ENCODE measurements around the gene IGHMBP2.

IGHMBP2 gene

DNA sequence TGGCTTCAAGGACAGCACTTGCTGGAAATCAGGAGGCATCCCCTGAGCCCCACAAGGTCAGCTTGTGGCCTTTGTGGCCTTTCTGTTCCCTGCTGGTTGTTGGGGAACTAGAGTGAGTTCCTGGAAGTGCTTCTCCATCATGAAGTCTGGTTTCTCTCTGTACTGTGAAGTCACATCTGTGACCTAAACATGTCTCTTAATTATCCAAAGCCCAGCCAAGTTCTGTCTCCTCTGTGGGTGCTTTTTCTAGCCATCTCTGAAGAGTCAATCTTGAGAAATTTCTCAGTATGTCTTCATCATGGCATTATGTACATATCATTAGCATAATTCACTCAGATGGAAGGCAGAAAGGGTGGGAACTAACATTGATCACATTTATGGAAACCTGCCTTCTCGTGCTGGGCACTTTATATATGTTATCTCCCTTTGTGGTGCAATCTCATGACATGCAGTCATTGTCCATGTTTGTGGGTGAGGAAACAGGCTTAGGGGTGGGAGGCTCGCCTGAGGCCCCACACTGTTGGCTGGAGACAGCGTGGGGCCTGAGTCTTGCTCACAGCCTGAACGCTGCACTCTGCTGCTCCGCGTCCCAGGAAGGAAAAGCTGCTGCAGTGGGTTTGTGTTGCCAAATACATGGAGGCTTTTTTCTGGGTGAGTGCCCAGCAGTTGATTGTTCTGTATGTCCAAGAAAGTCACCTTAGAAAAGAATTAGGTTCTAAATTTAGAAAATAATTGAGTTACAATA lies 24.6 kb downstream of the IGHMBP2 start:
- no peak for ATAC-seq

DNA sequence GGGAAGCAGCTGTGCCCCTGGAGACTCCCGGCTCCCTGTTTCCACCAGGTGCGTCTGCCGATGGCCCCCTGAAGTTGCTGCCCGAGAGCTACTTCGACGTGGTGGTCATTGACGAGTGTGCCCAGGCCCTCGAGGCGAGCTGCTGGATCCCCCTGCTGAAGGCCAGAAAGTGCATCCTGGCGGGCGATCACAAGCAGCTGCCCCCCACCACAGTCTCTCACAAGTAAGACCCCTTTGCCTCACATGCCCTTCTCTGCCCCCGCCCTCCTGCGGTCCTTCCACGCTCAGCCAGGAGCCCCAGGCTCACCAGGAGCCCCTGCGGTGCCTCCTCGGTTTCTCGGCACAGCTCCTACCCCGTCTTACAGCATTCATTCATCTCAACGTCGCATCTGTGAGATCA lies 25.4 kb downstream of the IGHMBP2 start:
- ATAC-seq, result no peak

DNA sequence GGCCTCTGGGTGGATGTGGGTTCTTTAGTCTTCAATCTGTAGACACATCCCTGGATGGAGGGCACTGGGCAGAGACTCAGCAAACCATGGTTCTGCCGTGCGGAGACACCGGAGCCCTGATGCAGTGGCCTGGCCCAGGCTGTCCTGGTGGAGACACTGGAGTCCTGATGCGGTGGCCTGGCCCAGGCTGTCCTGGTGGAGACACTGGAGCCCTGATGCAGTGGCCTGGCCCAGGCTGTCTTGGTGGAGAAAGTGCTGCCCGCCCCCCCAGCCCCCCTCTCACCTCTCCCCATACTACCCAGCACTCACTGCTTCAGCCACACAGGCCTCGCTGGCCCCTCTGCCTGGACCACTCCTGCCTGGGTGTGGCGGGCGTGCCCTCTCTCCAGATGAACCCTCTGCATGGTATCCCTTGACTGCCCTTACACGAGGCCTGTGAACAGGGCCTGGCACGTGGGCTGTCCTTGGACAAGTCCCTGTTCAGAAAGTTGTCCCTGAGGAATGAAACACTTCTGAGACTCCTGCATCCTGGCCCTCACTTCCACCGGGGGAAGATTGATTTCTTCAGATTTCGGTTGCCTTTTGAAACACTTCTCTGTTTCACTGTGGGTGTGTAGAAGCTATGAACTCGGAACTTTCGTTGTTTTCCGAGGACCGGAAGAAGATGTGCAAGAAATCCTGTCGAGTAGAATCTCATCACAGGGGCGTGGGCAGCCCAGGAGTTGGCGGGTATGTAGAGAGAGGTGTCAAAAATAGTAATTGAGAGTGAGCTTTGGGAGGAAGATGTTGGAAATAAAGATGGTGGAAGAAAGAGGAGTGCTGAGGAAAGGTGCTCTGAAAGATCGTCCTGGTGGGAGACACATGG lies 26.2 kb downstream of the IGHMBP2 start:
- ATAC-seq, result no peak

DNA sequence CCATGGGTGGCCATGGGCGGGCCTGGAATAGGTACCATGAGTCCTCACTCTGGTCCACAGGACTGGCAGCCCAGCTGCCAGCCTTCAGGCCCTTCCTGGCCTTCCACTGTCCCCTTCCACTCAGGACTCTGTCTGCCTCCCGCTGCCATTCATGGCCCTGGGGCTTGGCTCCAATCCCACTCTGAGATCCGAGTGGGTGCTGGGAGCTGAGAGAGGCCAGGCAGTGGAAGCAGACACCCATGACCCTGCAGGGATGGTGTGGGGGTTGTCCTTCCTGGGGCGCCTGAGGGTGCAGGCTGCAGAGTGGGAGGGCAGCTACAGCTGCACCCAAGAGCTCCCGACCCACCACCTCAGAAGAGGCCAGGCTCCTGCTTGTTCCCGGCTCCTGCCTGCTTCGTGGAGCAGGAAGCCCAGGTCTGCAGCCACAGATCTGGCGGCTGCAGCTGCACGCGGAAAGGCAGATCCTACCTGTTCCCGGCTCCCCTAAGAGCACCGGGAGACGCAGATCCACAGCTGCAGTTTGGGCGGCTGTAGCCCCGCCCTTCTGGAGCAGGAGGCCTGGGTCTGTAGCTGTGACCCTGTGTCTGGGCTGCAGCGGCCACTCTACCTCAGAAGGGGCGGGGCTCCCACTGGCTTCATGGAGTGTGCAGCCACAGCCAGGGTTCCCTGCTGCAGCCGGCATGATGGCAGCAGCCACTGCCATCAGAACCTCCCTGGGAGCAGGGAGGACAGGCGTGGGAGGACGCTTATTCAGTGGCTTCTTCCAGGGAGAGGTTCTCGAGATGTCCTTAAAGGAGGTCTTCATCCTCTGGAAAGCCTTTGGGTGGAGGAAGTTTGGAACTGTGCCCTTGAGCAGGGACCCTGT lies 27.5 kb downstream of the IGHMBP2 start:
- no peak for ATAC-seq

DNA sequence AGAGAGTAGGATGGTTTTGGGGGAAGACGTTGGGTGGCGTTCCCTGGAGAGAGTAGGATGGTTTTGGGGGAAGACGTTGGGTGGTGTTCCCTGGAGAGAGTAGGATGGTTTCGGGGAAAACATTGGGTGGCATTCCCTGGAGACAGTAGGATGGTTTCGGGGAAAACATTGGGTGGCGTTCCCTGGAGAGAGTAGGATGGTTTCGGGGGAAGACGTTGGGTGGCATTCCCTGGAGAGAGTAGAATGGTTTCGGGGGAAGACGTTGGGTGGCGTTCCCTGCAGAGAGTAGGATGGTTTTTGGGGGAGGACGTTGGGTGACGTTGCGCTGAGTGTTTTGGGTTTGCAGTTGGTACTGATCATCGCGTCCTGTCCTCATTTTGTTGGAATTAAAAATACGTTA lies 28.2 kb downstream of the IGHMBP2 start:
- no peak for ATAC-seq

DNA sequence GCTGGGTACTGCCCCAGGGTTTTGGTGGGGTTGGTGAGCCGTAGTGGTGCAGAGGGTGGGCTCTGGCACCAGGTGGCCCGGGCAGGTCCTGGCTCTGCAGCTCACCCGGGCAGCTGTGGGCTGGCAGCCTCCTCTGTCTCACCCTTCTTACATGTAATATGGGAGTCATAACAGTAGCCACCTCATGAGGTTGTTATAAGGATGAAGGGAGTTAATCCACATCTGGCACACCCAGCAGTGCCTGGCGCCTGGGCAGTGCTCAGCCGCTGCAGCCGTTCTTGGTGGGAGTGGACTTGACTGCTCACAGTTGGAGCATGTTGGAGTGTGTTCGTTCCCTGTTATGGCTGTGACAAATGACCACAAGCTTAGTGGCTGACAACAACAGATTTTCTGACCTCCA lies 28.7 kb downstream of the IGHMBP2 start:
- no peak for ATAC-seq

DNA sequence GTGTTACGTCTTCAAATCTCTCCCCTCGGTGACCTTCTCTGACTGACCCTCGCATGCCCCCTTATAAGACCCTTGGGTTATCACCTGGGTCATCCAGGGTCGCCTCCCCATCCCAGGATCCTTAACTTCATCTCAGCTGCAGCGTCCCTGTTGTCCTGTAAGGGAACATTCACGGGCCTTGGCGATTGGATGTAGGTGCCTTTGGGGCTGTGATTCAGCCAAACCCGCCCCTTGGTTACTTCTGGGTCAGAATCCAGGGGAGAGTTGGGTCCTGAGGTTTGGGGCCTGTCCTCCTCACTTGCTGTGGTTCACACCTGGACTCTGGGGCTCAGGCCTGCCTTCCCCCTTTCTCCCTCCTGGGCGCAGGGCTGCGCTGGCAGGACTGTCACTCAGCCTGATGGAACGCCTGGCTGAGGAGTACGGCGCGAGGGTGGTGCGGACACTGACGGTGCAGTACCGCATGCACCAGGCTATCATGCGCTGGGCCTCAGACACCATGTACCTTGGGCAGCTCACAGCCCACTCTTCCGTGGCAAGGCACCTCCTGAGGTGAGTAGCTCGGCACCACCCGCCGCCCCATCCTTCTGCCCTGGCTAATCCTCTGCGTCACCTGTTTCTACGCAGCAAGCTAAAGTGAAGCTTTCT lies 29.4 kb downstream of the IGHMBP2 start:
- no peak for ATAC-seq

DNA sequence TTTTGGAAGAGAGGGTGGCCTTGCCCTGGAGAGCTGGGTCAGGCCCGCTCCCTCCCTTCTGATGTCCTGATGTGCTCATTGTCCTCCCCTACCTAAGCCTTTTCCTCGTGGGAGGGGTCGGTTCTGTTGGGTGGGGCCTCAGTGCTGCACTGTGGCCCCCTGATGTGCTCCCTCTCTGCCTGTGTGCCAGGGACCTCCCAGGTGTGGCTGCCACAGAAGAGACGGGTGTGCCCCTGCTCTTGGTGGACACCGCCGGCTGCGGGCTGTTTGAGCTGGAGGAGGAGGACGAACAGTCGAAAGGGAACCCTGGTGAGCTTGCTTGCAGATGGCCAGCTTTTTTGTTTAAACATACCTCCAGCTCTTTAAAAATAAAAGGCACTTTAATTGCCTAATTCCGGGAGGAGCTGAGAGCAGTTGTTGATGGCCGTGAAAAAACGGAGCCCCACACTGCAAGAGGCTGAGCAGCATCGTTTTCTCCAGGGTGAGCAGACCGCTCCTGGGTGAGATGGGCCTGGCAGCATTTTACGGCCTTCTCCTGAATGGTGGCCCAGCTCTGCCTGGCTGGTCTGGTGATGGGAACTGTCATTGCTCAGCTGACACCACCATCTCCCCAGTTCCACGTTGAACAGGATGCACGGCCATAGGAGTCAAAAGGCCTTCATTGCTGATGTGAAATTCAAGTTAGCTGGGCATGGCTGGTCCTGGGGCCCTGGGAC lies 30.1 kb downstream of the IGHMBP2 start:
- ATAC-seq, result no peak

DNA sequence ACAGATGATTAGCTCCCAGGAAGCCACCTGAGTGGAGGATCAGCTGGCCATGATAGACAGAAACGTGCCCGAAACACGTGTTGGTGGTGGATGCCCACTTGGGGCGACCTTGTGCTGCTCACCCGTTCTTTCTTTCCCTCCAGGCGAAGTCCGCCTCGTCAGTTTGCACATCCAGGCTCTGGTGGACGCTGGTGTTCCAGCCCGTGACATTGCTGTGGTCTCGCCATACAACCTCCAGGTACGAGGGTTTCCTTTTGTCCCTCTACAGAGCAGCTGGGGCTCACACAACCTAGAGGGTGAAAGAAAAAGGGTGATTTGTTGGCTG lies 30.6 kb downstream of the IGHMBP2 start:
- no peak for ATAC-seq

DNA sequence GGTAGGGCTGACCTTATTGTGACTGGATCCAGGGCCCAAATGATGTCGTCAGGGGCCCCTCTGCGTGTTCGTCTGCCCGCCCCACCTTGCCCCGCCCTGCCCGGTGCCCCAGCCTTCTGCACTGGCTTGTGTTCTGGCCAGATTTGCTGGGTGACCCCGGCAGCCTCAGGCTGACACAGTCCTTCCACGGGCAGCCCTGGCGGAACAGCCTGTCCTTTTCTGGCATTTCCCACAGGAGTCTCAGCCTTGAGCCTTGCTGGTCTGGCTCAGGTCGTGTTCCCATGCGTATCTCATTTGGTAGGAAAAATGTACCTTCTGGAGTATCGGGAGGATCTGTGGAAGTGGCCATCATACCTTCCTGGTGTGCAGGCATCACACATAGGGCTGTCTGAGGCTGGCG lies 31.0 kb downstream of the IGHMBP2 start:
- no peak for ATAC-seq

DNA sequence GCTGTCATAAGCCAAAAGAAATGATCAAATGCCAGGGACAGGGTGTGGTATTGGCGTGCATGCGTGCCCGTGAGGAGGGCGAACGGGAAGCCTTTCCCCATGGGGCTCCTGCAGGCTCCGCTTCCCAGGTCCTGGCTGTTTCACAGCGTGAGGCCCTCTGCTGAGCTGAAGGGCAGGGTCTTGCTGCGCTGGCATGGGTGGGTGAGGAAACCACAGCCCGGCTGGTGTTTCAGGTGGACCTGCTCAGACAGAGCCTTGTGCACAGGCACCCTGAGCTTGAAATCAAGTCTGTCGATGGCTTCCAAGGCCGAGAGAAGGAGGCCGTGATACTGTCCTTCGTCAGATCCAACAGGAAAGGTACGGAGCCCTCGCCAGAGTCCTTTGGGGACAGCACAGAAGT lies 31.4 kb downstream of the IGHMBP2 start:
- no peak for ATAC-seq

DNA sequence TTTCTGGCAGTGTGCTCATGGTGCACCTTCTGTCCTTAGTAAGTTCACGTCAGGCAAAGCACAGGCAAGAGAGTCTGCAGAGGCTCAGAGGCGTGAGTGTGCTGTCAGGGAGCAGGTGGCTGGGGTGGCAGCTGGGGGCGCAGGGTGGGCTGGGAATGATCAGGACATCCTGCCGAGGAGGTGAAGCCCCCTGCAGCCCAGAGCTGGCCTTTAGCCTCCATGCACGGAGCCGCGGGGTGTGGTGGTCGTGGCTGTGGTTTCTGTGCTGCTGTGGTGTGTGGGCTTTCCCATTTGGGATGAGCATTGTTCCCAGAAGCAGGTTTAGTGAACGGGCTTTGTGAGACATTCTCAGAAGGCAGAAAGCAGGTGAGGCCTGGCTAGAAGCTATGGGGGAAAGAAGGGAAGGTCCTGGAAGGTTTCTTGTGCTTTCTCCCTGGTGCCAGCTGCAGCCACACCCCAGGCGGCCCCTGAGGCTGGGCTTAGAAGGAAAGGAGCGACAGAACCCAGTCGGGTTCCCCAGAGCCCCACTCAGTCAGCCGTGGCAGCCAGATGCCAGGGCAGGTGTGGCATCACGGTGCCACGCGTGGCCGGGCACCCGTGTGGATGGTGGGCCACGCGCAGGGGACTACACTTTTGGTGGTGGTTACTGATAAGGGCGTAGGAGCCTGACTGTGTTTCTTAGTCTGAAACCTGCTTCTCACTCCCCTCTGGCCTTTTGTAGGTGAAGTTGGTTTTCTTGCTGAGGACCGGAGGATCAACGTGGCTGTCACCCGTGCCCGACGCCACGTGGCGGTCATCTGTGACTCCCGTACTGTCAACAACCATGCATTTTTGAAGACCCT lies 32.0 kb downstream of the IGHMBP2 start:
- no peak for ATAC-seq

DNA sequence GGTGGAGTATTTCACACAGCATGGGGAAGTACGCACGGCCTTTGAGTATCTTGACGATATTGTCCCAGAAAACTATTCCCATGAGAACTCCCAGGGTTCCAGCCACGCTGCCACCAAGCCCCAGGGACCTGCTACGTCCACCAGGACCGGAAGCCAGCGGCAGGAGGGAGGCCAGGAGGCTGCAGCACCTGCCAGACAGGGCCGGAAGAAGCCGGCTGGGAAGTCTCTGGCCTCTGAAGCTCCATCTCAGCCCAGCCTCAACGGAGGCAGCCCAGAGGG lies 32.6 kb downstream of the IGHMBP2 start:
- no peak for ATAC-seq

DNA sequence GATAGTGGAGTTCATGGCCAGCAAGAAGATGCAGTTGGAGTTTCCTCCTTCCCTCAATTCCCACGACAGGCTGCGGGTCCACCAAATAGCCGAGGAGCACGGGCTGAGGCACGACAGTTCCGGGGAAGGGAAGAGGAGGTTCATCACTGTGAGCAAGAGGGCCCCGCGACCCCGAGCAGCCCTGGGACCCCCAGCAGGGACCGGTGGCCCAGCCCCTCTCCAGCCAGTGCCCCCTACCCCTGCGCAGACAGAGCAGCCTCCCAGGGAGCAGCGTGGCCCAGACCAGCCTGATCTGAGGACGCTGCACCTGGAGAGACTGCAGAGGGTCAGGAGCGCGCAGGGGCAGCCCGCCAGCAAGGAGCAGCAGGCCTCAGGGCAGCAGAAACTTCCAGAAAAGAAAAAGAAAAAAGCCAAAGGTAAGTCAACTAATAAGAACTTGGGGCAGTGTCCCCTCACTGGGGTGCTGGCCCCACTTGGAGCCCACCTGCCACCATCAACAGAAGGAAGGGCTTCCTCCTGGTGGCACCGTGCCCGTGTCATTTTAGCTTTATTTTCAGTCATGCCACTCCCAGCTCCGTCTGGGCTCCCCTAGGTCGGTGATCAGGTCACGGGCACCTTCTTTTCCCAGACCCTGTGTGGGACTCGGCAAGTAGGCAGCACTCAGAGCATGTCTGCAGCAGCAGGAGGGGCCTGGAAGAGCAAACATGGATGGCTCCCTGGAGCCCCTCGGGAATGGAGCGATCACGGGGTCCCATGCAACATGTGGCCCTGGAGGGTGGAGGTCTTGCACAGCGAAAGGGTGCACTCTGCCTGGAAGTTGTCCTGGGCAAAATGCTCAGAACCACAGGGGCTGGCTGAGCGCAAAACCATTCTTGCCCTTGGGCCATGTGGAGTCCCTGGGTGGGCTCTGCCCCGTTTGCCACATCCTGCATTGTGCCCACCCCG lies 33.3 kb downstream of the IGHMBP2 start:
- ATAC-seq, result no peak

DNA sequence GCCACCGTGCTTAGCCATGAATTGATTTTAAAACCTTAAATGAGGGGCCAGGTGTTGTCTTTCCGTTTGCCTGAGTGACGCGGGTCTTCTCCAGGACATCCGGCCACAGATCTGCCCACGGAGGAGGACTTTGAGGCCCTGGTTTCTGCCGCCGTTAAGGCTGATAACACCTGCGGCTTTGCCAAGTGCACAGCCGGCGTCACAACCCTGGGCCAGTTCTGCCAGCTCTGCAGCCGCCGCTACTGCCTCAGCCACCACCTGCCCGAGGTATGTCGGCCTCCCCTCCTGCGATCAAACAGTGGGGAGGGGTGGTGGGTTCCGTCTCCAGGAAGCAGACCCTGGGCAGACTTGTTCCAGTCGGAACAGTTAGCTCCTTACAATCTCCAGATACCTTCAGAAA lies 34.4 kb downstream of the IGHMBP2 start:
- ATAC-seq, result no peak

DNA sequence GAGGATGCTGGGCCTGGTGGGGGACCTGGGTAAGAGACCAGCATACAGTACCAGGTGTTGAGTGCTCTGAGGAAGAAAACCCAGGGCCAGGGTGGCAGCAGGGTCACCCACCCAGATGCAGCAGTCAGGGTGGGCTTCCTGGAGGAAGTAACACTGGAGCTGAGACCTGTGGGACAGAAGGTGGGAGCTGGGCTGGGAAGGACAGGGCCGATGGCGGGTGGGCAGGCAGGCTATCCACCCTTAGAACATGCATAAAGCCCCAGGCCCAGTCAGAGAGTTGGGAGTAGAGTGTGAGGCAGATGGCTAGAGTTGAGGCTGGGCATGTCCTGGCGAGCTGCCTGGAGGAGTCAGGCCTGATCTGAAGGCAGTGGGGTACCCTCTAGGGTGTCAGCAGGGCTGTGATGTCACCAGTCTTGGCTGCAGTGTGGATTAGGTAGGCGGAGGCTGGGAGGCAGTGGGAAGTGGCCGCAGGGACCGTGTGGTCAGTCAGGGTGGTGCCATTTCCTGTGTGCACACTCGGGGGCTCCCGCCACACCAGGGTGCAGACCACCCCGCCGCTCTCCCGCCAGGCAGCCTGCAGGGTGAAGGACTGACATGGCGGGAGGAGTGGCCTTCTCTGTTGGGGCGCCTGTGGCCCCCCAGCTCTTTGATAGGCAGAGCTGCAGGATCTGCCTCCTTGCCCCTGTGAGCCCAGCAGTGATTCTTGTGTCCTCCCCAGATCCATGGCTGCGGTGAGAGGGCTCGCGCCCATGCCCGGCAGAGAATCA lies 35.3 kb downstream of the IGHMBP2 start:
- ATAC-seq, result no peak

DNA sequence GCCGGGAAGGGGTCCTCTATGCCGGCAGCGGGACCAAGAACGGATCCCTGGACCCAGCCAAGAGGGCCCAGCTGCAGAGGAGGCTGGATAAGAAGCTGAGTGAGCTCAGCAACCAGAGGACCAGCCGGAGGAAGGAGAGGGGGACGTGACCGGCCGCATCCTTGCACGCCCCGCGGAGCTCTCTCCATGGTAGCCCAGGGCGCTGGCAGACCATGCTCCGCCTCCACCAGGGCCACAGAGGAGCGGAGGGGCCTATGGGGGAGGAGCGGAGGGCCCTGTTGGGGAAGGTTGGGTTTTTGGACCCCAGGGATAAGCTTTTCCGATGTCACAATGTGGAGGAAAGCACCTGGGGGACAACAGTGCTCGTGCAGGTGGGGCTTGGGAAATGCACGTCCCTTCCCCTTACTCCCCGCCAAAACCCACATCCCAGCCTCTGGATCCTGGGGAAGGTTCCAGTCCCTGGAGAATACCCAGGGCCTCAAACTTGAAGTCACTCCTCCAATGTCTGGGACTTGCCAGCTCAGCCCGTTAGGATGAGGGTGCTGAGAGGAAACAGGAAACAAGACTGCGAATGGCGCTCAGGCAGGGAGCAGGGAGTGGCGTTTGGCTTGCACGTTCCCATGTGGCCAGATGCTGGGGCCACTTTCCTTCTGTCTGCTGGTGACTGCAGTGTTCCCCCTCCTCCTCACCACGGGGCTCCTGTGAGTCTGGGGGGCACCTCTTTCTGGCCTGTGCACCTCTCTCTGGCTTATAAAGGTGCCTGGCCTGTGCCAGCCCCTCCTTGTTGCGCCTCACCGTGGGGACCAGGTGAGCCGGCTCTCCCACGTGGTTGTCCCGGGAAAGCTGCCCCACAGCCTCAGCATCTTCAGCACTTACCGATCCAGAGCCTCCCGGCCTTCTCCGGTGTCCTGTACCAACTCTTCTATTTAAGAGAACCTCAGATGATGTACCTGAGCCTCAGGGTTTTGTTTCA lies 36.2 kb downstream of the IGHMBP2 start:
- ATAC-seq, result no peak

DNA sequence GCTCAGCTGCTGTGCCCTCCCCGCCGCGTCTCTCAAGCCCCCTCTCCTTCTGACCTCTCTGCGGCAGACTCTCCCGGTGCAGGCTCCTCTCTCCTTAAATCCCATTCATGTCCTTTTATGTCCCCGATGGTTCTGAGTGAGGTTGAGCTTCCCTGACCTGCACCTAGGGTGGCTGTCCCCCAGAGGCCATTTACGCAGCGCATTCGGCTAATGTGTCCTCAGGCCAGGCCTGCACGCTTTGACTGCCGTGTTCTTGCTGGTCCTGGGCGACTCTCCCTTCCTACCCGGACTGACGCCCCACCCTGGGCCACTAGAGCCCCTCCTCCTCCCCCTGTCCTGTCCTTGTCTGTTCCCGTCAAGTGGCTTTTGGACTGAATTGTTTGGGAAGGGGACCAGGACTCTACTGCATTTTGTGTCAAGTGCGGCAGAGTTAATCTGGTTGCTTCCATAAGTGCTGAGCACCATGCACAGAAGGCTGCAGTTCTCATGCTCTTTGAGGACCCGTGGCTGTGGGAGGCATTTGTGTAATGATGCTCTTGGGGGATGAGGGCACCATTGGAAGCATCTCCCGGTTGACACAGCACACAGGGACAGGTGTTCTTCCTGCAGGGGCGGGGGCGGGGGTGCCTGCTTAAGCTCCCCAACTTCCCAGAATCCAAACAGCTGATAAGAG lies 37.1 kb downstream of the IGHMBP2 start:
- ATAC-seq, result no peak

All from activated CD4-positive, CD25-positive, alpha-beta regulatory T cell treated with anti-CD3 and anti-CD28 coated beads, Interleukin-2, amount 50 U/mL, for 24 hours (primary cell).